Bronchial epithelial cell (primary cell): ENCODE measurements around the gene DYNLL1. TPM values are rescaled to one million over a fixed set of nuclear protein-coding genes. Genes with fewer than 3 reads are reported as not detected.
"Not testable (repeated sequence)": the region's sequence is repeated elsewhere in the genome, so short reads cannot be mapped to it uniquely, and the experiment has no call there.

Experiments used
- DNase-seq: peaks from one replicate; pipeline ENCODE4 v3.0.0-alpha.2; 2010; ENCODE audit warnings: low read depth
- FAIRE-seq: peaks from 2 replicates; lab custom pipeline; 2011; peaks lifted over from hg19 to GRCh38; lab: Jason Lieb, UNC
- H3K27me3 ChIP-seq: 2 replicates; pipeline ENCODE4 v1.5.1; 2011; ENCODE audit warnings: low read length; ENCODE audit not compliant: control insufficient read depth, insufficient read depth
- H3K36me3 ChIP-seq: 2 replicates; pipeline ENCODE4 v1.5.1; 2011; ENCODE audit warnings: low read length; ENCODE audit not compliant: control insufficient read depth, insufficient read depth
- H3K4me3 ChIP-seq: 2 replicates; pipeline ENCODE4 v1.5.1; 2011; ENCODE audit warnings: mild to moderate bottlenecking, low read depth, low read length, control low read depth
- CTCF ChIP-seq: IDR thresholded peaks from 2 replicates; pipeline ENCODE4 v1.5.1; 2011; ENCODE audit warnings: mild to moderate bottlenecking, moderate library complexity, low read length, control low read depth, inconsistent platforms; ENCODE audit not compliant: insufficient read depth, severe bottlenecking
- total RNA-seq: library from RNA; depleted of rRNA; stranded (reverse); fragments of >200 nt; gene quantifications from 2 replicates; pipeline ENCODE4 v1.2.1, GENCODE V29; 2014

The DYNLL1 gene
- 268 and 325 TPM in 2 replicates for total RNA-seq

- no peaks in the 10 kb centered on the region for H3K27me3 ChIP-seq
- TF ChIP-seq CTCF, result no peak
- no peak for FAIRE-seq
- peaks cover 2% of the 10 kb centered on the region for H3K36me3 ChIP-seq
- peak; percentile 88 for DNase-seq
- H3K4me3 ChIP-seq, result peak within 1 kb of the TSS; percentile 94
These were observed at the start of gene DYNLL1 for GRCh38 chr12:120495731-120496412. DYNLL1 (plus strand) TSS chr12:120496113; CDS start chr12:120496422, 309 bp downstream.

- not testable (repeated sequence) for H3K36me3 ChIP-seq, FAIRE-seq, DNase-seq, H3K27me3 ChIP-seq
- H3K4me3 ChIP-seq, result peak overlapping the region; percentile 97
These were observed 49.1 kb upstream of the DYNLL1 start for GRCh38 chr12:120446844-120447178.

DNA sequence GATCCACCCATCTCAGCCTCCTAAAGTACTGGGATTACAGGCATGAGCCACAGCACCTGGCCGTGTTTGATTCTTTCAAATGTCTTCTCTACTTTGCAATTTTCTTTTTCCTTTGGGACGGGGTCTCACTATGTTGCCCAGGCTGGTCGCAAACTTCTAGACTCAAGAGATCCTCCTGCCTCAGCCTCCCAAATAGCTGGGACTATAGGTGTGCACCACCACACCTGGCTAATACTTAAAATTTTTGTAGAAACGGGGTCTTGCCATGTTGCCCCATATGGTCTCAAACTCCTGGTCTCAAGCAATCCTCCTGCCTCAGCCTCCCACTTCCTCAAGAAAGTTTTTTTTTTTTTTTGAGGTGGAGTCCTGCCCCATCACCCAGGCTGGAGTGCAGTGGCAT, 47.9 kb upstream of the DYNLL1 start:
- Histone ChIP-seq H3K27me3 (no peaks in the 10 kb centered on the region), H3K36me3 (peaks cover 9% of the 10 kb centered on the region), H3K4me3 (no peak overlapping the region)
- no peak for FAIRE-seq
- no peak for TF ChIP-seq CTCF
- no peak for DNase-seq

- not testable (repeated sequence) for H3K27me3 ChIP-seq, FAIRE-seq, H3K36me3 ChIP-seq, H3K4me3 ChIP-seq, DNase-seq
These were observed 43.4 kb upstream of the DYNLL1 start for GRCh38 chr12:120452524-120452923.

- Histone ChIP-seq H3K4me3 (no peak overlapping the region), H3K36me3 (peaks cover 8% of the 10 kb centered on the region), H3K27me3 (no peaks in the 10 kb centered on the region)
- FAIRE-seq (no peak), DNase-seq (no peak)
- no peak for TF ChIP-seq CTCF
These were observed 42.7 kb upstream of the DYNLL1 start for GRCh38 chr12:120453060-120453750.

GRCh38 chr12:120453977-120454376, 41.9 kb upstream of the DYNLL1 start:
- Histone ChIP-seq H3K4me3 (no peak overlapping the region), H3K36me3 (peaks cover 13% of the 10 kb centered on the region), H3K27me3 (no peaks in the 10 kb centered on the region)
- DNase-seq (peak; percentile 51), FAIRE-seq (no peak)
- TF ChIP-seq CTCF, result peak; percentile 54
